IMR-90 (cell line): ENCODE data around the gene PCP4. TPM values are rescaled to one million over a fixed set of nuclear protein-coding genes. Genes with fewer than 3 reads are reported as not detected.

Experiments
- ATAC-seq: fragments of 200-7000 bp; cut with Tn5 transposase; 2 replicates; pipeline ENCODE4 v1.9.1; 2020; ENCODE audit warnings: low read depth, mild to moderate bottlenecking, moderate library complexity
- BruUV-seq: library from RNA; stranded (reverse); fragments of 400-500 nt; replicated peaks from 2 replicates; lab custom pipeline; 2021; lab: Mats Ljungman, UMichigan
- CTCF ChIA-PET: fragments of 300-600 bp; formaldehyde crosslinking; extraction: SDS; loops from one replicate; lab custom pipeline; 2021; ENCODE audit warnings: antibody characterized with exemption; lab: Yijun Ruan, JAX
- POLR2A ChIA-PET: fragments of 300-600 bp; sonication (Branson Sonifier 250); formaldehyde crosslinking; loops from one replicate; lab custom pipeline; 2022; ENCODE audit warnings: antibody characterized with exemption; ENCODE audit not compliant: unreplicated experiment; lab: Charles Lee
- DNase-seq: peaks from one replicate; pipeline ENCODE4 v3.0.0; 2013
- H2AFZ ChIP-seq: replicated peaks from 2 replicates; pipeline ENCODE3; 2013; ENCODE audit warnings: low read length, mild to moderate bottlenecking; ENCODE audit not compliant: poor library complexity
- H2AK5ac ChIP-seq: 2 replicates; pipeline ENCODE4 v1.6.1; 2013; ENCODE audit warnings: low read depth, low read length, inconsistent platforms
- H2AK9ac ChIP-seq: replicated peaks from 2 replicates; pipeline ENCODE3; 2013; ENCODE audit warnings: mild to moderate bottlenecking, low read depth, low read length, moderate library complexity; ENCODE audit not compliant: poor library complexity
- H2BK120ac ChIP-seq: 2 replicates; pipeline ENCODE4 v1.6.1; 2013; ENCODE audit warnings: low read depth, low read length, inconsistent platforms
- H2BK15ac ChIP-seq: 3 replicates; pipeline ENCODE4 v1.6.1; 2013; ENCODE audit warnings: low read depth, low read length, inconsistent platforms
- H2BK20ac ChIP-seq: 2 replicates; pipeline ENCODE4 v1.6.1; 2013; ENCODE audit warnings: low read depth, mild to moderate bottlenecking, inconsistent platforms, low read length, moderate library complexity
- H2BK5ac ChIP-seq: 2 replicates; pipeline ENCODE4 v1.6.1; 2013; ENCODE audit warnings: mild to moderate bottlenecking, low read depth, low read length, inconsistent platforms; ENCODE audit not compliant: poor library complexity, severe bottlenecking
- H3K14ac ChIP-seq: replicated peaks from 2 replicates; pipeline ENCODE4 v1.6.1; 2013; ENCODE audit warnings: low read depth, low read length, inconsistent platforms
- H3K18ac ChIP-seq: 2 replicates; pipeline ENCODE4 v1.6.1; 2013; ENCODE audit warnings: low read depth, low read length, control low read depth
- H3K23ac ChIP-seq: 2 replicates; pipeline ENCODE4 v1.6.1; 2013; ENCODE audit warnings: low read depth, low read length, inconsistent platforms
- H3K27ac ChIP-seq: 2 replicates; pipeline ENCODE4 v1.5.1; 2013; ENCODE audit warnings: mild to moderate bottlenecking, control low read depth, low read length; ENCODE audit not compliant: insufficient read depth
- H3K27me3 ChIP-seq: 2 replicates; pipeline ENCODE4 v1.6.1; 2013; ENCODE audit warnings: low read length; ENCODE audit not compliant: control insufficient read depth, insufficient read depth
- H3K36me3 ChIP-seq: 2 replicates; pipeline ENCODE4 v1.6.1; 2013; ENCODE audit warnings: low read length, mixed read lengths; ENCODE audit not compliant: control insufficient read depth, insufficient read depth
- H3K4ac ChIP-seq: 2 replicates; pipeline ENCODE4 v1.6.1; 2013; ENCODE audit warnings: low read depth, low read length, inconsistent platforms
- H3K4me1 ChIP-seq: 2 replicates; pipeline ENCODE4 v1.6.1; 2013; ENCODE audit warnings: low read length, mixed read lengths; ENCODE audit not compliant: control insufficient read depth, insufficient read depth
- H3K4me2 ChIP-seq: 2 replicates; pipeline ENCODE4 v1.6.1; 2013; ENCODE audit warnings: low read depth, mild to moderate bottlenecking, control low read depth, low read length, moderate library complexity
- H3K4me3 ChIP-seq: 2 replicates; pipeline ENCODE4 v1.5.1; 2013; ENCODE audit warnings: low read depth, mild to moderate bottlenecking, control low read depth, low read length, moderate library complexity; ENCODE audit not compliant: insufficient read depth
- H3K56ac ChIP-seq: 2 replicates; pipeline ENCODE4 v1.6.1; 2013; ENCODE audit warnings: low read length, inconsistent platforms; ENCODE audit not compliant: insufficient read depth; ENCODE audit errors: extremely low read depth
- H3K79me1 ChIP-seq, 2 experiments: 2 replicates each; pipeline ENCODE4 v1.6.1; 2013; ENCODE audit warnings: low read length in 2 of 2, inconsistent platforms in 1 of 2, low read depth in 1 of 2
- H3K9ac ChIP-seq: 2 replicates; pipeline ENCODE4 v1.6.1; 2013; ENCODE audit warnings: low read depth, low read length, control low read depth
- H3K9me1 ChIP-seq: 2 replicates; pipeline ENCODE4 v1.6.1; 2013; ENCODE audit warnings: low read length, inconsistent platforms; ENCODE audit not compliant: insufficient read depth
- H3K9me3 ChIP-seq: 2 replicates; pipeline ENCODE4 v1.6.1; 2013; ENCODE audit warnings: low read length; ENCODE audit not compliant: control insufficient read depth, insufficient read depth
- H4K20me1 ChIP-seq: 2 replicates; pipeline ENCODE4 v1.6.1; 2013; ENCODE audit warnings: low read length, inconsistent platforms; ENCODE audit not compliant: insufficient read depth
- H4K5ac ChIP-seq: 2 replicates; pipeline ENCODE4 v1.6.1; 2013; ENCODE audit warnings: mild to moderate bottlenecking, low read depth, low read length, control low read depth
- H4K8ac ChIP-seq, 2 experiments: 2 replicates each; pipeline ENCODE4 v1.6.1; 2013; ENCODE audit warnings: low read depth in 2 of 2, low read length in 2 of 2, control low read depth in 1 of 2, inconsistent platforms in 1 of 2
- H4K91ac ChIP-seq: 2 replicates; pipeline ENCODE4 v1.6.1; 2013; ENCODE audit warnings: low read depth, low read length, inconsistent platforms; ENCODE audit not compliant: insufficient read depth
- BHLHE40 ChIP-seq: fragments of 150-350 bp; IDR thresholded peaks from 2 replicates; pipeline ENCODE4 v1.6.1; 2016; ENCODE audit warnings: mild to moderate bottlenecking, low read depth, low read length
- CEBPB ChIP-seq: IDR thresholded peaks from 2 replicates; pipeline ENCODE4 v1.6.1; 2012; ENCODE audit warnings: low read depth, low read length, improper control_type of control experiment
- CHD1 ChIP-seq: IDR thresholded peaks from 2 replicates; pipeline ENCODE4 v1.6.1; 2012; ENCODE audit warnings: low read depth, low read length, improper control_type of control experiment
- ELK1 ChIP-seq: fragments of 150-350 bp; IDR thresholded peaks from 2 replicates; pipeline ENCODE4 v1.6.1; 2016; ENCODE audit warnings: low read depth, mild to moderate bottlenecking, low read length, moderate library complexity, borderline replicate concordance
- FOS ChIP-seq: fragments of 150-350 bp; IDR thresholded peaks from 2 replicates; pipeline ENCODE4 v1.6.1; 2016; ENCODE audit warnings: low read depth, low read length
- MAFK ChIP-seq: IDR thresholded peaks from 2 replicates; pipeline ENCODE4 v1.6.1; 2012; ENCODE audit warnings: low read depth, low read length, improper control_type of control experiment
- MAZ ChIP-seq: IDR thresholded peaks from 2 replicates; pipeline ENCODE4 v1.6.1; 2012; ENCODE audit warnings: low read depth, mild to moderate bottlenecking, low read length, improper control_type of control experiment, moderate library complexity, borderline replicate concordance
- MXI1 ChIP-seq: IDR thresholded peaks from 2 replicates; pipeline ENCODE4 v1.6.1; 2012; ENCODE audit warnings: low read depth, mild to moderate bottlenecking, low read length, moderate library complexity, borderline replicate concordance
- NFE2L2 ChIP-seq: fragments of 150-350 bp; IDR thresholded peaks from 2 replicates; pipeline ENCODE4 v1.6.1; 2016; ENCODE audit warnings: low read depth, mild to moderate bottlenecking, low read length
- POLR2A ChIP-seq: IDR thresholded peaks from 2 replicates; pipeline ENCODE4 v1.6.1; 2012; ENCODE audit warnings: mild to moderate bottlenecking, low read depth, low read length
- RAD21 ChIP-seq: IDR thresholded peaks from 2 replicates; pipeline ENCODE4 v1.6.1; 2012; ENCODE audit warnings: low read length, improper control_type of control experiment
- RCOR1 ChIP-seq: IDR thresholded peaks from 2 replicates; pipeline ENCODE4 v1.6.1; 2012; ENCODE audit warnings: mild to moderate bottlenecking, low read length, improper control_type of control experiment; ENCODE audit not compliant: insufficient replicate concordance
- RFX5 ChIP-seq: IDR thresholded peaks from 2 replicates; pipeline ENCODE4 v1.8.0; 2012; ENCODE audit warnings: low read depth, mild to moderate bottlenecking, low read length, moderate library complexity
- SMC3 ChIP-seq: fragments of 150-350 bp; IDR thresholded peaks from 2 replicates; pipeline ENCODE4 v1.6.1; 2016; ENCODE audit warnings: low read depth, mild to moderate bottlenecking, antibody characterized with exemption, low read length, moderate library complexity
- USF2 ChIP-seq: fragments of 150-350 bp; IDR thresholded peaks from 2 replicates; pipeline ENCODE4 v1.6.1; 2017; ENCODE audit warnings: mild to moderate bottlenecking, antibody characterized with exemption, low read length, low read depth
- WGBS, 2 experiments: methylation state at CpG; one replicate each; pipeline versions ENCODE4 v1.1.5 to v1.1.7; 2013; ENCODE audit warnings: missing lambda C conversion rate in 2 of 2; ENCODE audit not compliant: insufficient read length in 1 of 2; ENCODE audit errors: extremely low coverage in 2 of 2; 5-methylcytosine and 5-hydroxymethylcytosine counted together
- dilution Hi-C: fragments of 300-500 bp; cut with HindIII; formaldehyde crosslinking; loops from one replicate; pipeline ENCODE4 v1.14.3; 2018; ENCODE audit warnings: low sequenced_read_pairs; ENCODE audit not compliant: unreplicated experiment
- in situ Hi-C: fragments of 300-500 bp; cut with MboI; formaldehyde crosslinking; loops from 3 replicates; pipeline ENCODE4 v1.14.3; 2019; ENCODE audit warnings: low sequenced_read_pairs, inconsistent platforms, mixed read lengths
- intact Hi-C: fragments of 100-400 bp; cut with micrococcal nuclease; formaldehyde crosslinking; loops from 2 replicates; pipeline ENCODE4 v1.10.0; 2022
- polyA plus RNA-seq, 3 experiments: library from polyadenylated mRNA; depleted of rRNA; stranded (reverse); fragments of >200 nt; gene quantifications; 2 replicates each; pipeline ENCODE4 v1.2.3, GENCODE V29; 2012; ENCODE audit warnings: low replicate concordance in 1 of 3
- total RNA-seq: library from RNA; depleted of rRNA; stranded (reverse); fragments of >200 nt; gene quantifications from 2 replicates; pipeline ENCODE4 v1.2.3, GENCODE V29; 2012
- TF ChIP-seq, protein P1 (sequence below): conservative IDR thresholded peaks from 2 replicates; pipeline ENCODE4 v1.5.1; 2012; ENCODE audit warnings: mild to moderate bottlenecking, low read depth, low read length, improper control_type of control experiment

PCP4 gene
- total and polyA plus RNA-seq, 2 of the 4 experiments (the other 2 are of a cell fraction): not detected

DNA sequence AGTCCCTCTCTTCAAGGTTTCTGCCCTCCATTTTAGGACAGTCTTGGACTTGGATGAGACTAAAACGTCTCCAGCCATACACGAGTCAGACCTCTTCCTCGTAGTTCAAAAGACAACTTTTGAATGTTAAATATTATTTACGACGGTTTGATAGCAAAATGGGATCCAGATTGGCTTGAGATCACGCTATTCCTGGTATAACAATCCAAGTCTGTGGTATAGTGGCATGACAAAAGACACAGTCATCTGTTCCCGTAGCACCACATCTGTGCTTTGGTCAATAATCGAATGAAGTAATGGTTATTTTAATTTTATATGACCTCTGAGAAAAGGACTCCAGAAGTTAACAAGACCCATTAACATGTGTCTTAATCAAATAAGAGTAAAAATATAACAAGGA is 7.0 kb downstream of the PCP4 start:
- no TSS peak for BruUV-seq
- CTCF ChIA-PET: no interaction called here

More for the DNA sequence above, 7.0 kb downstream of the PCP4 start:
- Histone ChIP-seq H3K18ac (no peak overlapping the region), H4K20me1 (no peaks in the 10 kb centered on the region), H3K23ac (no peak overlapping the region), H4K5ac (no peak overlapping the region), H2AFZ (no peak overlapping the region), H3K9me1 (no peaks in the 10 kb centered on the region), H2BK15ac (no peak overlapping the region), H2BK5ac (no peak overlapping the region), H3K4ac (no peak overlapping the region), H3K79me1 (no peaks in the 10 kb centered on the region), H3K9ac (no peak overlapping the region), H3K9me3 (peaks cover 11% of the 10 kb centered on the region), H2AK5ac (no peak overlapping the region), H4K8ac (no peak overlapping the region), H3K14ac (no peak overlapping the region), H2BK120ac (no peak overlapping the region), H2AK9ac (no peak overlapping the region), H3K56ac (no peak overlapping the region), H3K36me3 (no peaks in the 10 kb centered on the region), H3K4me1 (no peaks in the 10 kb centered on the region), H2BK20ac (no peak overlapping the region), H3K27me3 (no peaks in the 10 kb centered on the region), H3K4me3 (no peak overlapping the region), H3K27ac (no peak overlapping the region), H4K91ac (no peak overlapping the region), H3K4me2 (no peak overlapping the region)
- no peak for ATAC-seq
- TF ChIP-seq POLR2A (no peak), USF2 (no peak), RCOR1 (no peak), RAD21 (no peak), CEBPB (no peak), SMC3 (no peak), MAZ (no peak), CHD1 (no peak), RFX5 (no peak), MXI1 (no peak), NFE2L2 (no peak), BHLHE40 (no peak), MAFK (no peak), FOS (no peak), ELK1 (no peak)
- TF ChIP-seq, protein P1, sequence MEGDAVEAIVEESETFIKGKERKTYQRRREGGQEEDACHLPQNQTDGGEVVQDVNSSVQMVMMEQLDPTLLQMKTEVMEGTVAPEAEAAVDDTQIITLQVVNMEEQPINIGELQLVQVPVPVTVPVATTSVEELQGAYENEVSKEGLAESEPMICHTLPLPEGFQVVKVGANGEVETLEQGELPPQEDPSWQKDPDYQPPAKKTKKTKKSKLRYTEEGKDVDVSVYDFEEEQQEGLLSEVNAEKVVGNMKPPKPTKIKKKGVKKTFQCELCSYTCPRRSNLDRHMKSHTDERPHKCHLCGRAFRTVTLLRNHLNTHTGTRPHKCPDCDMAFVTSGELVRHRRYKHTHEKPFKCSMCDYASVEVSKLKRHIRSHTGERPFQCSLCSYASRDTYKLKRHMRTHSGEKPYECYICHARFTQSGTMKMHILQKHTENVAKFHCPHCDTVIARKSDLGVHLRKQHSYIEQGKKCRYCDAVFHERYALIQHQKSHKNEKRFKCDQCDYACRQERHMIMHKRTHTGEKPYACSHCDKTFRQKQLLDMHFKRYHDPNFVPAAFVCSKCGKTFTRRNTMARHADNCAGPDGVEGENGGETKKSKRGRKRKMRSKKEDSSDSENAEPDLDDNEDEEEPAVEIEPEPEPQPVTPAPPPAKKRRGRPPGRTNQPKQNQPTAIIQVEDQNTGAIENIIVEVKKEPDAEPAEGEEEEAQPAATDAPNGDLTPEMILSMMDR: no peak
- dilution Hi-C loops (no loop called here), in situ Hi-C loops (no loop called here), intact Hi-C loops (no loop called here)
- POLR2A ChIA-PET: no interaction called here
- DNase-seq: no peak
- WGBS, 2 experiments: 20% methylated on average over 2 of the region's 8 CpGs; no CpG with 5 or more reads in 1 of the 2 experiments
